Body of pancreas (tissue), 4 donors: ENCODE data around the gene OTUD5. TPM values are rescaled to one million over a fixed set of nuclear protein-coding genes. Genes with fewer than 3 reads are reported as not detected.

ENCODE experiments used
- ATAC-seq: fragments of 150-250 bp; one replicate; pipeline ENCODE4 v1.9.1; 2016
- DNase-seq, 4 donors: peaks; one replicate each; pipeline ENCODE4 v3.0.0-alpha.2; 2019
- H3K27ac ChIP-seq, 4 donors: fragments of 200-600 bp; sonication (generic); 1 replicate in 3 of 4; 2 replicates in 1 of 4; pipeline versions ENCODE4 v1.5.1 to v1.6.1; 2016 to 2019; ENCODE audit warnings: mild to moderate bottlenecking in 1 of 4, mixed read lengths in 1 of 4, moderate library complexity in 1 of 4
- H3K27me3 ChIP-seq, 2 donors: fragments of 200-600 bp; sonication (generic); one replicate each; pipeline ENCODE4 v1.6.0; 2016; ENCODE audit warnings: mild to moderate bottlenecking in 1 of 2
- H3K36me3 ChIP-seq, 2 donors: fragments of 200-600 bp; sonication (generic); replicated peaks in 1 of 2; 2 replicates each; pipeline ENCODE4 v1.5.1; 2016; ENCODE audit warnings: low read depth in 2 of 2; ENCODE audit not compliant: insufficient read depth in 1 of 2
- H3K4me1 ChIP-seq: fragments of 200-600 bp; sonication (generic); one replicate; pipeline ENCODE4 v1.6.0; 2016
- H3K4me3 ChIP-seq, 2 donors: fragments of 200-600 bp; sonication (generic); 1 replicate in 1 of 2; 2 replicates in 1 of 2; pipeline ENCODE4 v1.5.1; 2016 to 2019
- H3K9me3 ChIP-seq, 3 donors: fragments of 200-600 bp; sonication (generic); 1 replicate in 2 of 3; 2 replicates in 1 of 3; pipeline ENCODE4 v1.5.1; 2016
- POLR2A ChIP-seq, 3 donors: fragments of 450-650 bp; IDR thresholded peaks; one replicate each; pipeline ENCODE4 v1.6.1; 2016; ENCODE audit warnings: antibody characterized with exemption in 3 of 3, mild to moderate bottlenecking in 2 of 3
- WGBS, 2 donors: methylation state at CpG; one replicate each; pipeline ENCODE4 v1.1.5; 2017; 5-methylcytosine and 5-hydroxymethylcytosine counted together
- intact Hi-C: fragments of 100-400 bp; cut with DNase I; formaldehyde crosslinking; loops from one replicate; pipeline ENCODE4 v1.15.1; 2023
- total RNA-seq, 2 donors: library from RNA; depleted of rRNA; stranded (reverse); fragments of >200 nt; gene quantifications; one replicate each; pipeline ENCODE4 v1.1.0, GENCODE V29; 2016
- TF ChIP-seq, protein P1 (sequence below), 7 experiments: fragments of 450-650 bp in 4 of 7; fragments of 200-600 bp in 3 of 7; sonication (generic) in 3 of 7; IDR thresholded peaks; one replicate each; pipeline ENCODE4 v1.5.1; 2016 to 2019; ENCODE audit warnings: antibody characterized with exemption in 7 of 7

The OTUD5 gene
- total RNA-seq, 2 donors from 2014 or later: 23.6 to 40.2 TPM

DNA sequence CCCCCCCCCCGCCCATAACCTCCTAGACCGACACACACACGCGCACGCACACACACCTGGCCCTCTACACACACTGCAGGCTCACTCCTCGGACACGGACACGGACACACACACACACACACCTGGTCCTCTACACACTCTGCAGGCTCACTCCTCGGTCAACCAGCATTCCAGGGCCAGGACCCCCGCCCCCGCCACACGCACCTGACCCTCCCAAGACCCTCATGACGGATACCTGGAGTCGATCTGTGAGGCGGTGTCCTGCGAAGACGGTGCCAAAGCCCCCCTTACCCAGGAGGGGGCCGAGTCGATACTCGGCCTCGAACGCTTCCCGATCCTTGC, 39.1 kb downstream of the OTUD5 start:
- Histone ChIP-seq H3K27me3 (no peaks in the 10 kb centered on the region), H3K4me1 (peaks cover 21% of the 10 kb centered on the region), H3K36me3 (no peaks in the 10 kb centered on the region), H3K4me3 (peak overlapping the region in 1 of 2 donors; percentile 14), H3K9me3 (no peaks in the 10 kb centered on the region), H3K27ac (peak overlapping the region; percentile 36 to 88 (median 74))
- intact Hi-C loops: no loop called here
- no peak for ATAC-seq
- no peak for DNase-seq
- no peak for TF ChIP-seq POLR2A (IDR thresholded peaks at IDR 0.05)
- TF ChIP-seq, protein P1, sequence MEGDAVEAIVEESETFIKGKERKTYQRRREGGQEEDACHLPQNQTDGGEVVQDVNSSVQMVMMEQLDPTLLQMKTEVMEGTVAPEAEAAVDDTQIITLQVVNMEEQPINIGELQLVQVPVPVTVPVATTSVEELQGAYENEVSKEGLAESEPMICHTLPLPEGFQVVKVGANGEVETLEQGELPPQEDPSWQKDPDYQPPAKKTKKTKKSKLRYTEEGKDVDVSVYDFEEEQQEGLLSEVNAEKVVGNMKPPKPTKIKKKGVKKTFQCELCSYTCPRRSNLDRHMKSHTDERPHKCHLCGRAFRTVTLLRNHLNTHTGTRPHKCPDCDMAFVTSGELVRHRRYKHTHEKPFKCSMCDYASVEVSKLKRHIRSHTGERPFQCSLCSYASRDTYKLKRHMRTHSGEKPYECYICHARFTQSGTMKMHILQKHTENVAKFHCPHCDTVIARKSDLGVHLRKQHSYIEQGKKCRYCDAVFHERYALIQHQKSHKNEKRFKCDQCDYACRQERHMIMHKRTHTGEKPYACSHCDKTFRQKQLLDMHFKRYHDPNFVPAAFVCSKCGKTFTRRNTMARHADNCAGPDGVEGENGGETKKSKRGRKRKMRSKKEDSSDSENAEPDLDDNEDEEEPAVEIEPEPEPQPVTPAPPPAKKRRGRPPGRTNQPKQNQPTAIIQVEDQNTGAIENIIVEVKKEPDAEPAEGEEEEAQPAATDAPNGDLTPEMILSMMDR (IDR thresholded peaks at IDR 0.05): no peak
- 2% methylated on average over 17 of the region's 23 CpGs; no CpG with 5 or more reads in 1 of the 2 donors for WGBS, 2 donors

DNA sequence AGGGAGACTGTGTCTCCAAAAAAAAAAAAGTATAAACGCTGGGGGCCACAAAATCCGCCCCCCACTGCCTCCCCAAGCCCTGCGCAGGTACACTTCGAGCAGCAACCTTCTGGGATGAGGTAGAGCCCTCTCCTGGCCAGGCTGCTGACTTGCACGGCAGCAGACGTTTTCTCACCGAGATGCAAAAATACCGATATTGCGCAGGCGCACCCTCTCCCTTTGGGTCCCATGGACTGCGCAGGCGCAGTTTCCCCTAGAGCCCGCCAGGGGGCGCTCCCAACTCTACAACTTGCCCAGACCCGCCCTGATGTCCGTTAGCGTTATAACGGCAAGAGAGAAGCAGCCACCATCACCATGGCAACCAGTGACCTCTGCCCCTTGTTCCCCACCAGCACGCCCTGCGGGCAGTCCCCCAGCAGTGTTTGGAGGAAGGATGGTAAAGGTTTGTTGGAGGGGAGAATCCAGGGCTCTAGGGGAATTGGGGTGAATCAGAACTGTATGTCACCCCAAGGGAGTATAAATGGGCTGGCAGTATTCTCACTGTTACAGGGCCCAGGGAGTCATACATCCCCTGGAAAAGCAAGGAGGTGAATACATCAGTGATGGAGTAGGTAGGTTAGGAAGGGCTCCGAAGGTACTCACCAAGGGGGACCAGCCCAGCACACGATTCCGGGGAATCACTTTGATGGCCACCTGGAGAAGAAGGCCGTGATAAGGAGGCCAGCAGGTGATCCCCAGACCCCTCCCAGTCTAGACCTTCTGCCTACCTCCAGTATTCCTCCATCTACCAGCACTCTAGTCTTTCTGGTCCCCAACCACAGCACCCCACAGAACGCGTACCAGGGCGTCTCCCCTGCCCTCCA, 40.0 kb downstream of the OTUD5 start:
- 20 to 52% methylated on average over 6 to 26 of the region's 27 CpGs for WGBS, 2 donors
- peak; percentile 90 to 93 (median 92) for DNase-seq
- Histone ChIP-seq H3K9me3 (no peaks in the 10 kb centered on the region), H3K27me3 (no peaks in the 10 kb centered on the region), H3K36me3 (no peaks in the 10 kb centered on the region), H3K27ac (peak overlapping the region in 2 of 4 donors; percentile 41 to 85), H3K4me3 (no peak overlapping the region), H3K4me1 (peaks cover 25% of the 10 kb centered on the region)
- TF ChIP-seq, protein P1 (IDR thresholded peaks at IDR 0.05): peak; percentile 73 to 97 (median 96)
- TF ChIP-seq POLR2A (IDR thresholded peaks at IDR 0.05): peak in 1 of 3 donors; percentile 3
- peak; percentile 79 for ATAC-seq
- intact Hi-C loops: no loop called here

DNA sequence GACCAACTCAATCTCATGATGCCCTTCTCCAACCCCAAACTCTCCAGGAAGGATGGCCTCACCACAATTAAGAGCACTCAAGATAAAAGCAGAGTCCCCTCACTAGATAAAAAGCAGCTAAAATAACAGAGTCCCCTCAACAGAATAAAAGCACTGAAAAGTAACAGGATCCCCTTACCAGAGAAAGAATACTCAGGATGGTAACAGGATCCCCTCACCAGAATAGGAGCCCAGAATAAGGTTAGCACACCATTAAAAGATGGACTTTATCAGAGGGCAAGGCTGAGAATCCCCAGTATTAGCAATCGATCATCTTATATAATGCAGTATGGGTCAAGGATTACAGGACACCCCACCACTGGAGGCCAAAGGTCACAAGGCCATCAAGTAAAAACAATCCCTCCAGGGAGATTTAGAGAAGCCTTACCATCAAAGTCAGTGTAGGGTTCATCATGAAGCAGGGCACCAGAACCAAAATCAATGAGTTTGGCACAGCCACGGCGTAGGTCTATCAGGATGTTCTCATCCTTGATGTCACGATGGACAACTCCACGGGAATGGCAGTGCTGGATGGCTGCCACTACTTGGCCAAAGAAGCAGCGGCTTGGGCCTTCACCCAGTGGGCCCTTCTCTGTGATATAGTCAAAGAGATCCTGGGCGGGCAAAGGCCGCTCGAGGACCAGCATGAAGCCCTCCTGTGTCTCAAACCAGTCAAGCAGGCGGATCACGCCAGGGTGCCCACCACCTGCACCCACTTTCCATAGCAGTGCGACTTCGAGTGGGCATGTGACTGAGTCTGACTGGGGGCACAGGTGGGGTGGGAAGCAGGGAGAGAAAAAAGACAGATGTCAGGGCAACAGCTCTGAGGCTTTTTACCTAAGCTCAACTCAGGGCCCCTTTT, 42.6 kb downstream of the OTUD5 start:
- intact Hi-C loops: no loop called here
- no peak overlapping the region for H3K4me3 ChIP-seq
- no peaks in the 10 kb centered on the region for H3K9me3 ChIP-seq
- H3K4me1 ChIP-seq: peaks cover 36% of the 10 kb centered on the region
- no peak overlapping the region for H3K27ac ChIP-seq
- DNase-seq (no peak), ATAC-seq (no peak)
- H3K27me3 ChIP-seq: no peaks in the 10 kb centered on the region
- WGBS, 2 donors: 78 to 81% methylated on average over 5 to 11 of the region's 13 CpGs
- no peaks in the 10 kb centered on the region for H3K36me3 ChIP-seq
- TF ChIP-seq, protein P1 (IDR thresholded peaks at IDR 0.05): no peak
- TF ChIP-seq POLR2A (IDR thresholded peaks at IDR 0.05): no peak

DNA sequence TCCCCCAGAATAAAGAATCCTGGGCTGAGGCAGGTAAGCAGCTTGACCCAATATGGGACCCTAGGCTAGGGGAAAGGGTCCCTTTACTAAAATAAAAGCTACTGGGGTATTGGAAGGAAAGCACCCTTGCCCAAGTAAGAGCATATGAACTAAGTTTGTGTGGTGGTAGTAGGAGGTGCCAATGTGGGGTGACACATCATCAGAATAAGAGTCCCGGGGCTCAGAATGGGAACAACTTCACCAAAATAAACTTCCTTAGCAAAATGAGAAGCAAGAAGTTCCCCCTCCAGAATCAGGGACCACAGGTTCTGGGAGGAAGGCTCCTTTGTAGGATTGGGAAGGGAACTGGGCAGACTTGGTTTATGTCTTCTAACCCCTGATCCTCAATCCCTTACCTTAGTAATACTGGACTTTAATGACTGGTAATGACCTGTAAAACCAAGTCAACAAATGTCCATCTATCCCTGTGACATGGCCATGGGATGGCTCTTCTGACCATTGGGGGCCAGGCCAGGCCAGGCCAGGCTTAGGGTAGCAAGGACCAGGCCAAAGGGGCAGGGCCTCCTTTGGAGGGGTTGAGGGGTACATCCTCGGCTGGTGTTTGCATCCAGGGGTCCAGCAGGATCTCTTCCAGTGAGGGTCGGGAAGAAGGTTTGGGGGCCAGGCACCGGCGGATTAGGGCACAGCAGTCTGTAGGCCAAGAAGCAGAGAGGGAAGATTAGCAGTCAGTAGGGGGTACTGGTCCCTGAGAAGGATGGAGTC, 43.6 kb downstream of the OTUD5 start:
- DNase-seq (no peak), ATAC-seq (no peak)
- intact Hi-C loops: no loop called here
- Histone ChIP-seq H3K4me1 (peaks cover 30% of the 10 kb centered on the region), H3K9me3 (no peaks in the 10 kb centered on the region), H3K27ac (no peak overlapping the region), H3K4me3 (no peak overlapping the region), H3K27me3 (no peaks in the 10 kb centered on the region), H3K36me3 (no peaks in the 10 kb centered on the region)
- TF ChIP-seq, protein P1 (IDR thresholded peaks at IDR 0.05): no peak
- TF ChIP-seq POLR2A (IDR thresholded peaks at IDR 0.05): no peak
- WGBS, 2 donors: 67 to 76% methylated on average over 1 to 2 of the region's 5 CpGs
